B cell (primary cell): ENCODE measurements around the gene LBH. TPM values are rescaled to one million over a fixed set of nuclear protein-coding genes. Genes with fewer than 3 reads are reported as not detected.
A peak's percentile ranks its signal among the peaks of the same experiment; 100 is the strongest.

Experiments
- ATAC-seq: fragments of 200-7000 bp; cut with Tn5 transposase; one replicate; pipeline ENCODE4 v1.10.0; 2021; ENCODE audit warnings: low read depth, mild to moderate bottlenecking, moderate number of reproducible peaks, moderate library complexity
- CTCF ChIA-PET: fragments of 350-600 bp; sonication (Branson Sonifier 250); formaldehyde crosslinking; loops from one replicate; lab custom pipeline; 2021; ENCODE audit warnings: antibody characterized with exemption, inconsistent platforms; lab: Charles Lee
- POLR2A ChIA-PET: fragments of 350-600 bp; sonication (Branson Sonifier 250); formaldehyde crosslinking; loops from one replicate; lab custom pipeline; 2021; ENCODE audit warnings: antibody characterized with exemption; lab: Charles Lee
- DNase-seq: peaks from one replicate; pipeline ENCODE4 v3.0.0; 2013
- H2AFZ ChIP-seq: 2 replicates; pipeline ENCODE4 v1.6.1; 2012; ENCODE audit warnings: mild to moderate bottlenecking, low read depth, low read length; ENCODE audit not compliant: insufficient read depth, poor library complexity, severe bottlenecking
- H3K27ac ChIP-seq, 2 donors: 1 replicate in 1 of 2; 2 replicates in 1 of 2; pipeline ENCODE4 v1.5.1; 2012 to 2013; ENCODE audit warnings: low read length in 2 of 2, mild to moderate bottlenecking in 2 of 2, moderate library complexity in 1 of 2
- H3K27me3 ChIP-seq, 4 experiments: fragments of 200-600 bp in 1 of 4; sonication (generic) in 1 of 4; replicated peaks in 1 of 4; 1 replicate in 2 of 4; 2 replicates in 2 of 4; pipeline versions ENCODE4 v1.6.1 to v1.7.0; 2013 to 2016; ENCODE audit warnings: low read length in 3 of 4, mild to moderate bottlenecking in 2 of 4, mixed read lengths in 1 of 4, moderate library complexity in 1 of 4; ENCODE audit not compliant: insufficient read depth in 4 of 4, control insufficient read depth in 3 of 4; ENCODE audit errors: control extremely low read depth in 1 of 4
- H3K36me3 ChIP-seq, 2 experiments: replicated peaks in 1 of 2; 1 replicate in 1 of 2; 2 replicates in 1 of 2; pipeline versions ENCODE4 v1.6.1 to v1.7.1; 2013; ENCODE audit warnings: low read length in 1 of 2; ENCODE audit not compliant: insufficient read depth in 2 of 2, control insufficient read depth in 1 of 2; ENCODE audit errors: control extremely low read depth in 1 of 2, extremely low read depth in 1 of 2
- H3K4me1 ChIP-seq, 2 donors: fragments of 200-600 bp in 1 of 2; sonication (generic) in 1 of 2; 1 replicate in 1 of 2; 2 replicates in 1 of 2; pipeline versions ENCODE4 v1.5.1 to v1.6.1; 2013 to 2017; ENCODE audit warnings: low read length in 2 of 2; ENCODE audit not compliant: control insufficient read depth in 2 of 2, insufficient read depth in 2 of 2
- H3K4me2 ChIP-seq: replicated peaks from 2 replicates; pipeline ENCODE3; 2012; ENCODE audit warnings: mild to moderate bottlenecking, low read depth, low read length; ENCODE audit not compliant: poor library complexity, severe bottlenecking
- H3K4me3 ChIP-seq, 5 experiments: fragments of 200-600 bp in 1 of 5; sonication (generic) in 1 of 5; 1 replicate in 3 of 5; 2 replicates in 2 of 5; pipeline versions ENCODE4 v1.5.1 to v1.7.0; 2011 to 2016; ENCODE audit warnings: low read length in 4 of 5, mild to moderate bottlenecking in 4 of 5, low read depth in 2 of 5, control low read depth in 1 of 5, moderate library complexity in 1 of 5; ENCODE audit not compliant: insufficient read depth in 1 of 5; ENCODE audit errors: control extremely low read depth in 1 of 5, extremely low read depth in 1 of 5
- H3K79me2 ChIP-seq: fragments of 200-600 bp; sonication (generic); one replicate; pipeline ENCODE4 v1.6.0; 2016; ENCODE audit warnings: low read length; ENCODE audit not compliant: control insufficient read depth, insufficient read depth
- H3K9ac ChIP-seq: fragments of 200-600 bp; sonication (generic); 2 replicates; pipeline ENCODE4 v1.6.1; 2017; ENCODE audit warnings: mild to moderate bottlenecking, low read length, moderate library complexity
- H3K9me3 ChIP-seq, 3 donors: one replicate each; pipeline versions ENCODE4 v1.6.1 to v1.7.1; 2013; ENCODE audit warnings: low read length in 2 of 3; ENCODE audit not compliant: control insufficient read depth in 2 of 3, insufficient read depth in 1 of 3; ENCODE audit errors: control extremely low read depth in 1 of 3
- H4K20me1 ChIP-seq: 2 replicates; pipeline ENCODE4 v1.6.0; 2012; ENCODE audit warnings: mild to moderate bottlenecking, low read length; ENCODE audit not compliant: insufficient read depth, control insufficient read depth, poor library complexity, severe bottlenecking
- H3K27ac Mint-ChIP-seq: one replicate; pipeline ENCODE4 v1.8.0; 2021; ENCODE audit warnings: mixed read lengths
- H3K27me3 Mint-ChIP-seq: one replicate; pipeline ENCODE4 v1.8.0; 2021; ENCODE audit warnings: mixed read lengths
- H3K4me1 Mint-ChIP-seq: one replicate; pipeline ENCODE4 v1.8.0; 2021; ENCODE audit warnings: mixed read lengths
- H3K4me3 Mint-ChIP-seq: one replicate; pipeline ENCODE4 v1.8.0; 2021; ENCODE audit warnings: mixed read lengths
- H3K9me3 Mint-ChIP-seq: one replicate; pipeline ENCODE4 v1.8.0; 2022; ENCODE audit warnings: mixed read lengths; ENCODE audit not compliant: insufficient read depth
- EZH2 ChIP-seq: IDR thresholded peaks from 2 replicates; pipeline ENCODE4 v1.6.1; 2012; ENCODE audit warnings: borderline replicate concordance, low read depth, mild to moderate bottlenecking, moderate library complexity, low read length; ENCODE audit not compliant: insufficient read depth, poor library complexity, severe bottlenecking
- WGBS: methylation state at CpG from one replicate; pipeline ENCODE4 v1.1.5; 2013; ENCODE audit warnings: missing lambda C conversion rate; ENCODE audit not compliant: insufficient coverage; 5-methylcytosine and 5-hydroxymethylcytosine counted together
- intact Hi-C: fragments of 100-400 bp; cut with micrococcal nuclease; formaldehyde crosslinking; loops from one replicate; pipeline ENCODE4 v1.10.0; 2022
- polyA plus RNA-seq: library from polyadenylated mRNA; depleted of rRNA; stranded (reverse); fragments of >200 nt; gene quantifications from 2 replicates; pipeline ENCODE4 v1.2.3, GENCODE V29; 2012
- total RNA-seq, 2 donors: library from RNA; stranded (reverse); fragments of 120-200 nt in 1 of 2; gene quantifications; 1 replicate in 1 of 2; 2 replicates in 1 of 2; pipeline versions ENCODE4 v1.2.3 to v1.2.4, GENCODE V29; 2013 to 2022
- TF ChIP-seq, protein P1 (sequence below): fragments of 200-600 bp; IDR thresholded peaks from one replicate; pipeline ENCODE4 v1.8.0; 2022; ENCODE audit warnings: antibody characterized with exemption, mild to moderate bottlenecking

Gene LBH
- total and polyA plus RNA-seq, 2 donors (not counting 1 experiment from before 2014, with no cell fraction given) = 158 to 201 TPM

DNA sequence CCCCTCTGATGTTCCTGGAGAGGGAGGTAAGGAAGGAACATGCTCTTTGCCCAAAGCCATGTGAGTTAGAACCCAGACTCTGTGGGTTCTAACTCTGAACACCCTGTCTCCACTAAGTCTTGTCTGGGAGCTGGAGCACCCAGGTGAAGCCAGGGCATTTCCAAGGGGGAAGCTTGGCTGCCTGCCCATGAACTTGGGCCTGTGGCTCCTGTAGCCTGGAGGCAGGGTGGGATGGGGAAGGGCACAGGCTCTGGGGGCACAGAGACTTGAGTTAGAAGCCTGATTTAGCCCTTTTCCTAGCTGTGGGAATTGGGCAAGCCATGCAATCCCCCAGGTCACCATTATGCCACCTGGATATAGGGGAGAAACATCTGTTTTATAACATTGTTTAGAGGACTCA lies 65.2 kb downstream of the LBH start:
- Histone ChIP-seq H3K79me2 (no peaks in the 10 kb centered on the region), H3K4me3 (no peak overlapping the region), H4K20me1 (no peaks in the 10 kb centered on the region), H3K4me2 (no peak overlapping the region), H3K36me3 (no peaks in the 10 kb centered on the region), H3K9ac (no peak overlapping the region), H2AFZ (no peak overlapping the region), H3K27me3 (no peaks in the 10 kb centered on the region), H3K4me1 (peaks cover 40 to 55% of the 10 kb centered on the region in 2 donors), H3K27ac (no peak overlapping the region), H3K9me3 (no peaks in the 10 kb centered on the region)
- Mint-ChIP-seq H3K27ac (peak overlapping the region; percentile 86), H3K4me3 (no peak overlapping the region), H3K9me3 (peaks cover 2% of the 10 kb centered on the region), H3K27me3 (no peaks in the 10 kb centered on the region), H3K4me1 (peaks cover 68% of the 10 kb centered on the region)
- POLR2A ChIA-PET = no interaction called here
- intact Hi-C loops = no loop called here
- no peak for TF ChIP-seq EZH2
- TF ChIP-seq, protein P1, sequence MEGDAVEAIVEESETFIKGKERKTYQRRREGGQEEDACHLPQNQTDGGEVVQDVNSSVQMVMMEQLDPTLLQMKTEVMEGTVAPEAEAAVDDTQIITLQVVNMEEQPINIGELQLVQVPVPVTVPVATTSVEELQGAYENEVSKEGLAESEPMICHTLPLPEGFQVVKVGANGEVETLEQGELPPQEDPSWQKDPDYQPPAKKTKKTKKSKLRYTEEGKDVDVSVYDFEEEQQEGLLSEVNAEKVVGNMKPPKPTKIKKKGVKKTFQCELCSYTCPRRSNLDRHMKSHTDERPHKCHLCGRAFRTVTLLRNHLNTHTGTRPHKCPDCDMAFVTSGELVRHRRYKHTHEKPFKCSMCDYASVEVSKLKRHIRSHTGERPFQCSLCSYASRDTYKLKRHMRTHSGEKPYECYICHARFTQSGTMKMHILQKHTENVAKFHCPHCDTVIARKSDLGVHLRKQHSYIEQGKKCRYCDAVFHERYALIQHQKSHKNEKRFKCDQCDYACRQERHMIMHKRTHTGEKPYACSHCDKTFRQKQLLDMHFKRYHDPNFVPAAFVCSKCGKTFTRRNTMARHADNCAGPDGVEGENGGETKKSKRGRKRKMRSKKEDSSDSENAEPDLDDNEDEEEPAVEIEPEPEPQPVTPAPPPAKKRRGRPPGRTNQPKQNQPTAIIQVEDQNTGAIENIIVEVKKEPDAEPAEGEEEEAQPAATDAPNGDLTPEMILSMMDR = no peak
- DNase-seq (no peak), ATAC-seq (no peak)
- CTCF ChIA-PET = no interaction called here

- Histone ChIP-seq H3K4me3 (no peak overlapping the region), H3K4me2 (peak overlapping the region; percentile 29), H3K4me1 (peaks cover 32 to 49% of the 10 kb centered on the region in 2 donors), H3K9ac (no peak overlapping the region), H4K20me1 (no peaks in the 10 kb centered on the region), H2AFZ (peak overlapping the region; percentile 2), H3K79me2 (no peaks in the 10 kb centered on the region), H3K27me3 (no peaks in the 10 kb centered on the region), H3K27ac (peak overlapping the region; percentile 19 to 48), H3K9me3 (no peaks in the 10 kb centered on the region), H3K36me3 (no peaks in the 10 kb centered on the region)
- peaks cover 2% of the 10 kb centered on the region for H3K9me3 Mint-ChIP-seq
- TF ChIP-seq, protein P1 = no peak
- TF ChIP-seq EZH2 = no peak
- H3K4me3 Mint-ChIP-seq = peak overlapping the region; percentile 63
- DNase-seq = peak; percentile 39
- H3K27me3 Mint-ChIP-seq = no peaks in the 10 kb centered on the region
- WGBS = 17% methylated on average over 1 of the region's 6 CpGs
- peaks cover 73% of the 10 kb centered on the region for H3K4me1 Mint-ChIP-seq
- CTCF ChIA-PET = interaction anchor here (1.0 to 1.9 kb wide), 8 partner anchors 11 to 90 kb away, joined by 4 to 9 read pairs (median 5); no protein-coding TSS in a partner anchor
- intact Hi-C loops = loop anchor here (1.0 to 2.0 kb wide), 2 partner anchors 10 to 16 kb away; no protein-coding TSS in a partner anchor
- peak; percentile 61 for ATAC-seq
- H3K27ac Mint-ChIP-seq = peak overlapping the region; percentile 80
- POLR2A ChIA-PET = interaction anchor here (1.0 to 1.5 kb wide), 5 partner anchors 11 to 288 kb away, joined by 4 to 7 read pairs (median 5); no protein-coding TSS in a partner anchor
Measured at GRCh38 chr2:30298302-30298701, 67.0 kb downstream of the LBH start.
